ENCODE measurements around the gene SYT2.

The SYT2 gene

GRCh38 chr1:202671399-202671798, 38.9 kb downstream of the SYT2 start:
- DNase-seq: no peak

GRCh38 chr1:202665417-202665816, 44.8 kb downstream of the SYT2 start:
- DNase-seq: no peak

GRCh38 chr1:202664083-202664482, 46.2 kb downstream of the SYT2 start:
- DNase-seq: no peak

- DNase-seq: no peak
Observed at GRCh38 chr1:202663131-202663530, 47.1 kb downstream of the SYT2 start.

- DNase-seq: no peak
Observed at GRCh38 chr1:202662081-202662480, 48.2 kb downstream of the SYT2 start.

- DNase-seq: no peak
Observed at GRCh38 chr1:202661136-202661845, 49.0 kb downstream of the SYT2 start.

GRCh38 chr1:202659974-202660373, 50.3 kb downstream of the SYT2 start:
- no peak for DNase-seq

GRCh38 chr1:202659541-202659940, 50.7 kb downstream of the SYT2 start:
- no peak for DNase-seq

GRCh38 chr1:202658769-202659168, 51.5 kb downstream of the SYT2 start:
- no peak for DNase-seq

GRCh38 chr1:202658251-202658759, 51.9 kb downstream of the SYT2 start:
- no peak for DNase-seq

- DNase-seq: no peak
Observed at GRCh38 chr1:202656951-202657646, 53.2 kb downstream of the SYT2 start.

GRCh38 chr1:202656057-202656456, 54.2 kb downstream of the SYT2 start:
- DNase-seq: no peak

- no peak for DNase-seq
Observed at GRCh38 chr1:202654079-202654478, 56.2 kb downstream of the SYT2 start.

GRCh38 chr1:202649553-202650392, 60.5 kb downstream of the SYT2 start:
- DNase-seq: no peak

- no peak for DNase-seq
Observed at GRCh38 chr1:202648605-202649226, 61.5 kb downstream of the SYT2 start.

- DNase-seq: no peak
Observed at GRCh38 chr1:202645097-202645476, 65.2 kb downstream of the SYT2 start.

- DNase-seq: no peak
Observed at GRCh38 chr1:202644219-202645096, 65.8 kb downstream of the SYT2 start.

- DNase-seq: peak; percentile 8 to 18
Observed at GRCh38 chr1:202643397-202644218, 66.6 kb downstream of the SYT2 start.

GRCh38 chr1:202642619-202643291, 67.5 kb downstream of the SYT2 start:
- DNase-seq: peak in 1 of 2 experiments; percentile 11

GRCh38 chr1:202642212-202642611, 68.0 kb downstream of the SYT2 start:
- DNase-seq: no peak
